ENCODE data around the gene MAP3K20. TPM values are rescaled to one million over a fixed set of nuclear protein-coding genes. Genes with fewer than 3 reads are reported as not detected.
A peak's percentile ranks its signal among the peaks of the same experiment; 100 is the strongest.

Gene MAP3K20
- total and polyA plus RNA-seq, 2 donors (not counting 1 experiment from before 2014, with no cell fraction given) = 105 to 138 TPM

DNA sequence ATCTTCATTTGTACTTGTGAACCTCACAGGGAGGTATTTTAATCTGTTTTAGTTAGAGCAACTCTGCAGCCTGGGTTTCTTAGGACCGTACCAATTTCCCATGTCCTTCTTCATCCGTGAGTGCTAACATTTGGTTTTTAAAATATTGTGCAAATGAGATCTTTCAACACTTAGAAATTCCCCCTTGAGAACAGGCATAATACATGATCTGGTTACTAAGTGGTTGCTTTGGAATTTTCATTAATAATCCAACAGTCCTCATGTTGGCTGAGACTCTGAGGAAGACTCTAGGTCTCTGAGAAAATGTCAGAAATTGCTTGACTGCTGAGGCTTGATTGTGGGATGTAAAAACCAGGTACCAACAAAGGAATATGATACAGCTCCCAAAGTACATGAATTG lies 153.4 kb downstream of the MAP3K20 start:
- no peaks in the 10 kb centered on the region for H3K4me1 ChIP-seq (ENCODE audit: control insufficient read depth, extremely low read depth, insufficient read depth, low read length)
- no peak for TF ChIP-seq EZH2 (IDR thresholded peaks at IDR 0.05; ENCODE audit: low read length, missing control alignments)
- TF ChIP-seq, protein P1, sequence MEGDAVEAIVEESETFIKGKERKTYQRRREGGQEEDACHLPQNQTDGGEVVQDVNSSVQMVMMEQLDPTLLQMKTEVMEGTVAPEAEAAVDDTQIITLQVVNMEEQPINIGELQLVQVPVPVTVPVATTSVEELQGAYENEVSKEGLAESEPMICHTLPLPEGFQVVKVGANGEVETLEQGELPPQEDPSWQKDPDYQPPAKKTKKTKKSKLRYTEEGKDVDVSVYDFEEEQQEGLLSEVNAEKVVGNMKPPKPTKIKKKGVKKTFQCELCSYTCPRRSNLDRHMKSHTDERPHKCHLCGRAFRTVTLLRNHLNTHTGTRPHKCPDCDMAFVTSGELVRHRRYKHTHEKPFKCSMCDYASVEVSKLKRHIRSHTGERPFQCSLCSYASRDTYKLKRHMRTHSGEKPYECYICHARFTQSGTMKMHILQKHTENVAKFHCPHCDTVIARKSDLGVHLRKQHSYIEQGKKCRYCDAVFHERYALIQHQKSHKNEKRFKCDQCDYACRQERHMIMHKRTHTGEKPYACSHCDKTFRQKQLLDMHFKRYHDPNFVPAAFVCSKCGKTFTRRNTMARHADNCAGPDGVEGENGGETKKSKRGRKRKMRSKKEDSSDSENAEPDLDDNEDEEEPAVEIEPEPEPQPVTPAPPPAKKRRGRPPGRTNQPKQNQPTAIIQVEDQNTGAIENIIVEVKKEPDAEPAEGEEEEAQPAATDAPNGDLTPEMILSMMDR (conservative IDR thresholded peaks at IDR 0.05 in 1 of 2, IDR thresholded peaks at IDR 0.05 in 1 of 2; ENCODE audit: low read depth in 1 of 2, low read length in 2 of 2) = no peak

DNA sequence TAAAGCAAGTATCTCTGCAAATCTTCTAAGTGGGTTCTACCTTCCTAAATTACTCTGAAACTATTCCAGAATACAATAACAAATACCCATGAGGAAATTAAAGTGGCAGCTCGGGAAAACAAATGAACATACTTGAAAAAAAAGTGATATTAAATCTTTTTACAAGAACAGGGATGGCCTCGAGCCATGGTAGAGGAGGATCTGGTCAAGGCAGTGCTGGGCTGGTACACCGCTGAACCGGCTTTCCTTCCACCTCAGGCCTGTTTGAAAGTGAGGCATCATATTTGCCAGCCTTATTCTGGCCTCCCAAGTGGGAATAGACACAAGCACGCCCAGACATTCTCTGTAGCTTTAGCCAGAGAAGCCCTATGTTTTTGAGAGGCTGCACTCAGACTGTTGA lies 154.5 kb downstream of the MAP3K20 start:
- H3K9me3 ChIP-seq (ENCODE audit: control insufficient read depth, insufficient read depth, low read depth, low read length) = no peaks in the 10 kb centered on the region
- no peak overlapping the region for H2AFZ ChIP-seq (ENCODE audit: low read length)
- H3K36me3 ChIP-seq (ENCODE audit: control insufficient read depth, insufficient read depth, low read length) = peaks cover 2% of the 10 kb centered on the region
- no peak for DNase-seq (ENCODE audit: low read depth in 2 of 2)
- no peaks in the 10 kb centered on the region for H3K27me3 ChIP-seq (ENCODE audit: control insufficient read depth, insufficient read depth, low read length)
- H3K4me3 ChIP-seq (replicated peaks in 1 of 4; ENCODE audit: control extremely low read depth in 1 of 4, insufficient read depth in 1 of 4, low read depth in 3 of 4, low read length in 4 of 4) = no peak overlapping the region
- no peak for TF ChIP-seq EZH2 (IDR thresholded peaks at IDR 0.05; ENCODE audit: low read length, missing control alignments)
- TF ChIP-seq, protein P1 (conservative IDR thresholded peaks at IDR 0.05 in 1 of 2, IDR thresholded peaks at IDR 0.05 in 1 of 2; ENCODE audit: low read depth in 1 of 2, low read length in 2 of 2) = no peak
- H3K9ac ChIP-seq (ENCODE audit: insufficient read depth, low read length) = no peak overlapping the region
- H3K79me2 ChIP-seq (ENCODE audit: control insufficient read depth, insufficient read depth, low read length) = no peaks in the 10 kb centered on the region
- no peak overlapping the region for H3K4me2 ChIP-seq (ENCODE audit: extremely low read depth, insufficient read depth, low read length)
- no peaks in the 10 kb centered on the region for H3K4me1 ChIP-seq (ENCODE audit: control insufficient read depth, extremely low read depth, insufficient read depth, low read length)
- no peaks in the 10 kb centered on the region for H4K20me1 ChIP-seq (ENCODE audit: control insufficient read depth, extremely low read depth, insufficient read depth, low read length)
- H3K27ac ChIP-seq (ENCODE audit: insufficient read depth, low read length) = no peak overlapping the region

More for the DNA sequence above, 153.4 kb downstream of the MAP3K20 start:
- DNase-seq (ENCODE audit: low read depth in 2 of 2) = peak in 1 of 2 donors; percentile 58
- no peak overlapping the region for H3K9ac ChIP-seq (ENCODE audit: insufficient read depth, low read length)
- no peaks in the 10 kb centered on the region for H3K9me3 ChIP-seq (ENCODE audit: control insufficient read depth, insufficient read depth, low read depth, low read length)
- peaks cover 2% of the 10 kb centered on the region for H3K36me3 ChIP-seq (ENCODE audit: control insufficient read depth, insufficient read depth, low read length)
- H3K4me2 ChIP-seq (ENCODE audit: extremely low read depth, insufficient read depth, low read length) = no peak overlapping the region
- H3K27ac ChIP-seq (ENCODE audit: insufficient read depth, low read length) = no peak overlapping the region
- H3K79me2 ChIP-seq (ENCODE audit: control insufficient read depth, insufficient read depth, low read length) = no peaks in the 10 kb centered on the region
- no peaks in the 10 kb centered on the region for H3K27me3 ChIP-seq (ENCODE audit: control insufficient read depth, insufficient read depth, low read length)
- no peak overlapping the region for H2AFZ ChIP-seq (ENCODE audit: low read length)
- H4K20me1 ChIP-seq (ENCODE audit: control insufficient read depth, extremely low read depth, insufficient read depth, low read length) = no peaks in the 10 kb centered on the region
- no peak overlapping the region for H3K4me3 ChIP-seq (replicated peaks in 1 of 4; ENCODE audit: control extremely low read depth in 1 of 4, insufficient read depth in 1 of 4, low read depth in 3 of 4, low read length in 4 of 4)

DNA sequence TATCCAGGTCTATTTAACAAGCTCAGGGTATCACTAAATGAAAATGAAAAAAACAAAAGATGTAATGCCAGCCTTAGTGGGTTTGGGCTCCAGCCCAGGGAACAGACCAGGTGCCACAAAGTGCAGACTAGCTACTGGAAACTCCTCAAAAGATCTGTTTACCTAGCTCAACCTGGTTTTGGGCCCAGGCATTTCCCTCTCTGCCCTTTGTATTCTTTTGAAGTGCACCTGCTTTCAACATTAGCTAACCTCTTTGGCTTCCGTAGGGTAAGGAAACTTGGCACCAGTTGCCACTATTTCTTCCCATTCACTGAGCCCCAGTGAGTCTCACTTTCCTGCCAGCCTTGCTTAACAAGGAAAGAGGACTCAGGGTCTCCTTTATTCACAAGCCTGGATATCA lies 155.4 kb downstream of the MAP3K20 start:
- Histone ChIP-seq H3K27ac (ENCODE audit: insufficient read depth, low read length) (no peak overlapping the region), H3K9me3 (ENCODE audit: control insufficient read depth, insufficient read depth, low read depth, low read length) (no peaks in the 10 kb centered on the region), H3K4me1 (ENCODE audit: control insufficient read depth, extremely low read depth, insufficient read depth, low read length) (no peaks in the 10 kb centered on the region), H4K20me1 (ENCODE audit: control insufficient read depth, extremely low read depth, insufficient read depth, low read length) (no peaks in the 10 kb centered on the region), H3K9ac (ENCODE audit: insufficient read depth, low read length) (no peak overlapping the region), H3K79me2 (ENCODE audit: control insufficient read depth, insufficient read depth, low read length) (no peaks in the 10 kb centered on the region), H2AFZ (ENCODE audit: low read length) (no peak overlapping the region), H3K4me2 (ENCODE audit: extremely low read depth, insufficient read depth, low read length) (no peak overlapping the region), H3K27me3 (ENCODE audit: control insufficient read depth, insufficient read depth, low read length) (no peaks in the 10 kb centered on the region), H3K36me3 (ENCODE audit: control insufficient read depth, insufficient read depth, low read length) (peaks cover 2% of the 10 kb centered on the region), H3K4me3 (replicated peaks in 1 of 4; ENCODE audit: control extremely low read depth in 1 of 4, insufficient read depth in 1 of 4, low read depth in 3 of 4, low read length in 4 of 4) (no peak overlapping the region)
- TF ChIP-seq, protein P1 (conservative IDR thresholded peaks at IDR 0.05 in 1 of 2, IDR thresholded peaks at IDR 0.05 in 1 of 2; ENCODE audit: low read depth in 1 of 2, low read length in 2 of 2) = no peak
- TF ChIP-seq EZH2 (IDR thresholded peaks at IDR 0.05; ENCODE audit: low read length, missing control alignments) = no peak
- no peak for DNase-seq (ENCODE audit: low read depth in 2 of 2)
